ENCODE measurements around the gene CADPS.

Gene CADPS

GRCh38 chr3:62644493-62644892, 230.7 kb downstream of the CADPS start:
- Histone ChIP-seq H2AFZ (ENCODE audit: low read depth, low read length) (no peak overlapping the region), H3K4me1 (ENCODE audit: insufficient read depth, low read length) (no peaks in the 10 kb centered on the region), H3K27me3 (ENCODE audit: insufficient read depth, low read length) (no peaks in the 10 kb centered on the region), H3K4me3 (ENCODE audit: low read length) (no peak overlapping the region), H3K36me3 (ENCODE audit: insufficient read depth, low read length) (no peaks in the 10 kb centered on the region), H3K9me3 (ENCODE audit: low read length) (no peaks in the 10 kb centered on the region)

GRCh38 chr3:62638316-62638715, 236.9 kb downstream of the CADPS start:
- Histone ChIP-seq H3K27me3 (ENCODE audit: insufficient read depth, low read length) (peaks cover under 1% of the 10 kb centered on the region), H3K4me1 (ENCODE audit: insufficient read depth, low read length) (no peaks in the 10 kb centered on the region), H3K9me3 (ENCODE audit: low read length) (no peaks in the 10 kb centered on the region), H3K36me3 (ENCODE audit: insufficient read depth, low read length) (no peaks in the 10 kb centered on the region), H2AFZ (ENCODE audit: low read depth, low read length) (no peak overlapping the region), H3K4me3 (ENCODE audit: low read length) (no peak overlapping the region)

- H3K27me3 ChIP-seq (ENCODE audit: insufficient read depth, low read length): peaks cover 3% of the 10 kb centered on the region
- H3K36me3 ChIP-seq (ENCODE audit: insufficient read depth, low read length): no peaks in the 10 kb centered on the region
- H2AFZ ChIP-seq (ENCODE audit: low read depth, low read length): no peak overlapping the region
- no peak overlapping the region for H3K4me3 ChIP-seq (ENCODE audit: low read length)
- no peaks in the 10 kb centered on the region for H3K4me1 ChIP-seq (ENCODE audit: insufficient read depth, low read length)
- H3K9me3 ChIP-seq (ENCODE audit: low read length): no peaks in the 10 kb centered on the region
Measured at GRCh38 chr3:62636235-62636826, 238.9 kb downstream of the CADPS start.

GRCh38 chr3:62632510-62633294, 242.5 kb downstream of the CADPS start:
- no peaks in the 10 kb centered on the region for H3K4me1 ChIP-seq (ENCODE audit: insufficient read depth, low read length)
- H3K4me3 ChIP-seq (ENCODE audit: low read length): no peak overlapping the region
- H3K36me3 ChIP-seq (ENCODE audit: insufficient read depth, low read length): no peaks in the 10 kb centered on the region
- no peaks in the 10 kb centered on the region for H3K9me3 ChIP-seq (ENCODE audit: low read length)
- no peak overlapping the region for H2AFZ ChIP-seq (ENCODE audit: low read depth, low read length)
- peaks cover 3% of the 10 kb centered on the region for H3K27me3 ChIP-seq (ENCODE audit: insufficient read depth, low read length)

- no peak overlapping the region for H3K4me3 ChIP-seq (ENCODE audit: low read length)
- H2AFZ ChIP-seq (ENCODE audit: low read depth, low read length): no peak overlapping the region
- H3K36me3 ChIP-seq (ENCODE audit: insufficient read depth, low read length): no peaks in the 10 kb centered on the region
- no peaks in the 10 kb centered on the region for H3K9me3 ChIP-seq (ENCODE audit: low read length)
- peaks cover 3% of the 10 kb centered on the region for H3K27me3 ChIP-seq (ENCODE audit: insufficient read depth, low read length)
- H3K4me1 ChIP-seq (ENCODE audit: insufficient read depth, low read length): no peaks in the 10 kb centered on the region
Measured at GRCh38 chr3:62631488-62631887, 243.7 kb downstream of the CADPS start.

GRCh38 chr3:62630664-62631063, 244.6 kb downstream of the CADPS start:
- H3K4me1 ChIP-seq (ENCODE audit: insufficient read depth, low read length): no peaks in the 10 kb centered on the region
- H3K27me3 ChIP-seq (ENCODE audit: insufficient read depth, low read length): peaks cover 3% of the 10 kb centered on the region
- no peak overlapping the region for H3K4me3 ChIP-seq (ENCODE audit: low read length)
- no peaks in the 10 kb centered on the region for H3K9me3 ChIP-seq (ENCODE audit: low read length)
- no peaks in the 10 kb centered on the region for H3K36me3 ChIP-seq (ENCODE audit: insufficient read depth, low read length)
- no peak overlapping the region for H2AFZ ChIP-seq (ENCODE audit: low read depth, low read length)

GRCh38 chr3:62625268-62625667, 249.9 kb downstream of the CADPS start:
- H3K27me3 ChIP-seq (ENCODE audit: insufficient read depth, low read length): no peaks in the 10 kb centered on the region
- H3K36me3 ChIP-seq (ENCODE audit: insufficient read depth, low read length): no peaks in the 10 kb centered on the region
- no peak overlapping the region for H2AFZ ChIP-seq (ENCODE audit: low read depth, low read length)

GRCh38 chr3:62624185-62624584, 251.0 kb downstream of the CADPS start:
- no peaks in the 10 kb centered on the region for H3K27me3 ChIP-seq (ENCODE audit: insufficient read depth, low read length)
- H3K36me3 ChIP-seq (ENCODE audit: insufficient read depth, low read length): no peaks in the 10 kb centered on the region
- H3K9me3 ChIP-seq (ENCODE audit: low read length): no peaks in the 10 kb centered on the region
- H2AFZ ChIP-seq (ENCODE audit: low read depth, low read length): no peak overlapping the region
- no peak overlapping the region for H3K4me3 ChIP-seq (ENCODE audit: low read length)
- no peaks in the 10 kb centered on the region for H3K4me1 ChIP-seq (ENCODE audit: insufficient read depth, low read length)

More at GRCh38 chr3:62625268-62625667, 249.9 kb downstream of the CADPS start:
- no peaks in the 10 kb centered on the region for H3K4me1 ChIP-seq (ENCODE audit: insufficient read depth, low read length)
- H3K4me3 ChIP-seq (ENCODE audit: low read length): no peak overlapping the region
- H3K9me3 ChIP-seq (ENCODE audit: low read length): no peaks in the 10 kb centered on the region

GRCh38 chr3:62622553-62623174, 252.6 kb downstream of the CADPS start:
- Histone ChIP-seq H3K27me3 (ENCODE audit: insufficient read depth, low read length) (no peaks in the 10 kb centered on the region), H2AFZ (ENCODE audit: low read depth, low read length) (no peak overlapping the region), H3K36me3 (ENCODE audit: insufficient read depth, low read length) (no peaks in the 10 kb centered on the region)

GRCh38 chr3:62621925-62622324, 253.3 kb downstream of the CADPS start:
- H3K27me3 ChIP-seq (ENCODE audit: insufficient read depth, low read length): no peaks in the 10 kb centered on the region

More at GRCh38 chr3:62622553-62623174, 252.6 kb downstream of the CADPS start:
- H3K4me3 ChIP-seq (ENCODE audit: low read length): no peak overlapping the region
- H3K4me1 ChIP-seq (ENCODE audit: insufficient read depth, low read length): no peaks in the 10 kb centered on the region
- H3K9me3 ChIP-seq (ENCODE audit: low read length): no peaks in the 10 kb centered on the region

GRCh38 chr3:62621176-62621575, 254.0 kb downstream of the CADPS start:
- Histone ChIP-seq H2AFZ (ENCODE audit: low read depth, low read length) (no peak overlapping the region), H3K4me1 (ENCODE audit: insufficient read depth, low read length) (no peaks in the 10 kb centered on the region), H3K4me3 (ENCODE audit: low read length) (no peak overlapping the region), H3K27me3 (ENCODE audit: insufficient read depth, low read length) (no peaks in the 10 kb centered on the region), H3K36me3 (ENCODE audit: insufficient read depth, low read length) (no peaks in the 10 kb centered on the region), H3K9me3 (ENCODE audit: low read length) (no peaks in the 10 kb centered on the region)

More at GRCh38 chr3:62621925-62622324, 253.3 kb downstream of the CADPS start:
- Histone ChIP-seq H2AFZ (ENCODE audit: low read depth, low read length) (no peak overlapping the region), H3K4me1 (ENCODE audit: insufficient read depth, low read length) (no peaks in the 10 kb centered on the region), H3K4me3 (ENCODE audit: low read length) (no peak overlapping the region), H3K36me3 (ENCODE audit: insufficient read depth, low read length) (no peaks in the 10 kb centered on the region), H3K9me3 (ENCODE audit: low read length) (no peaks in the 10 kb centered on the region)

GRCh38 chr3:62615258-62615849, 259.9 kb downstream of the CADPS start:
- Histone ChIP-seq H3K27me3 (ENCODE audit: insufficient read depth, low read length) (no peaks in the 10 kb centered on the region), H3K36me3 (ENCODE audit: insufficient read depth, low read length) (no peaks in the 10 kb centered on the region), H3K4me1 (ENCODE audit: insufficient read depth, low read length) (no peaks in the 10 kb centered on the region), H3K4me3 (ENCODE audit: low read length) (no peak overlapping the region), H3K9me3 (ENCODE audit: low read length) (no peaks in the 10 kb centered on the region), H2AFZ (ENCODE audit: low read depth, low read length) (no peak overlapping the region)

GRCh38 chr3:62614527-62614926, 260.7 kb downstream of the CADPS start:
- no peaks in the 10 kb centered on the region for H3K36me3 ChIP-seq (ENCODE audit: insufficient read depth, low read length)
- no peaks in the 10 kb centered on the region for H3K27me3 ChIP-seq (ENCODE audit: insufficient read depth, low read length)
- H3K4me3 ChIP-seq (ENCODE audit: low read length): no peak overlapping the region
- H2AFZ ChIP-seq (ENCODE audit: low read depth, low read length): no peak overlapping the region
- H3K9me3 ChIP-seq (ENCODE audit: low read length): no peaks in the 10 kb centered on the region
- H3K4me1 ChIP-seq (ENCODE audit: insufficient read depth, low read length): no peaks in the 10 kb centered on the region

Data from neuron (in vitro differentiated cells).